Measurements from ENCODE around the gene UBA6. TPM values are rescaled to one million over a fixed set of nuclear protein-coding genes. Genes with fewer than 3 reads are reported as not detected.

UBA6 gene
- total RNA-seq, 1 donor from 2014 or later: 5.1 TPM

DNA sequence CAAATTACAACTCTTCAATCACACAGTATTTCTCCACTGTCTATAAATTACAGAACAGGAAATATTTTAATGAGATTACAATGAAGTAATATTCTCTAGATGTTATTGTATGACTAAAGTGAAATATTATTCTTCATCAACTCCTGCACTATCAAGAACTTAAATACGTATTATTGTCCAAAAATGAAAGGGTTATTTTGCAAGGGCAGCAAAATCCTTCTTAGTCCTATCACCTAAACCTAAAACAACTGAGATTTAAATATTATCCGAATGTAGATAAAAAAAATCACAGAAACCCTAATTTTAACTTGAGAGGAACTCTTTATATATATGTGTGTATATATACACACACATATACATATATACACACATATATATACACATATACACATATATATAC, 4.9 kb downstream of the UBA6 start:
- Histone ChIP-seq H3K27me3 (no peaks in the 10 kb centered on the region), H3K9me3 (no peaks in the 10 kb centered on the region), H3K4me3 (no peak overlapping the region), H3K4me1 (no peaks in the 10 kb centered on the region), H3K27ac (no peak overlapping the region), H3K36me3 (peaks cover 6 to 15% of the 10 kb centered on the region in 2 donors)
- intact Hi-C loops (cut with DNase I): no loop called here
- TF ChIP-seq, protein P1, sequence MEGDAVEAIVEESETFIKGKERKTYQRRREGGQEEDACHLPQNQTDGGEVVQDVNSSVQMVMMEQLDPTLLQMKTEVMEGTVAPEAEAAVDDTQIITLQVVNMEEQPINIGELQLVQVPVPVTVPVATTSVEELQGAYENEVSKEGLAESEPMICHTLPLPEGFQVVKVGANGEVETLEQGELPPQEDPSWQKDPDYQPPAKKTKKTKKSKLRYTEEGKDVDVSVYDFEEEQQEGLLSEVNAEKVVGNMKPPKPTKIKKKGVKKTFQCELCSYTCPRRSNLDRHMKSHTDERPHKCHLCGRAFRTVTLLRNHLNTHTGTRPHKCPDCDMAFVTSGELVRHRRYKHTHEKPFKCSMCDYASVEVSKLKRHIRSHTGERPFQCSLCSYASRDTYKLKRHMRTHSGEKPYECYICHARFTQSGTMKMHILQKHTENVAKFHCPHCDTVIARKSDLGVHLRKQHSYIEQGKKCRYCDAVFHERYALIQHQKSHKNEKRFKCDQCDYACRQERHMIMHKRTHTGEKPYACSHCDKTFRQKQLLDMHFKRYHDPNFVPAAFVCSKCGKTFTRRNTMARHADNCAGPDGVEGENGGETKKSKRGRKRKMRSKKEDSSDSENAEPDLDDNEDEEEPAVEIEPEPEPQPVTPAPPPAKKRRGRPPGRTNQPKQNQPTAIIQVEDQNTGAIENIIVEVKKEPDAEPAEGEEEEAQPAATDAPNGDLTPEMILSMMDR (IDR thresholded peaks at IDR 0.05): no peak
- no peak for DNase-seq (ENCODE audit: low spot score in 2 of 2)

DNA sequence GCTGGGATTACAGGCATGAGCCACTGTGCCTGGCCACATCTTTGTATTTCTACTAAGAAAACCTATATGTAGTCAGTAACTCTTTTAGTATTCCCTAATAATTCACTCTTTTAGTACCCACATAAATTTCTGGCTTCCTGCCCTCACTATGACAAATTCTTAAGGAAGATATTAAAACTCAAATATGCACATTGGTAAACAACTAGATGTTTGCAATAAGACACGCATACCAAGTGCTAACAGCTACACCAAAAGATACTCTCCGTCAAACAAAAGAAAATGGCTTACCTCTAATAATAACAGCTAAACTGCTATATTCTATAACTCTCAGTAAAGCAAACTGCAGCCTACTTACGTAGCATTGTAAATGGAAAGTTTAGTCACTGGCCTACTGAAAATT, 6.3 kb downstream of the UBA6 start:
- Histone ChIP-seq H3K4me3 (no peak overlapping the region), H3K27me3 (no peaks in the 10 kb centered on the region), H3K4me1 (no peaks in the 10 kb centered on the region), H3K9me3 (no peaks in the 10 kb centered on the region), H3K36me3 (peaks cover 6 to 15% of the 10 kb centered on the region in 2 donors), H3K27ac (no peak overlapping the region)
- intact Hi-C loops (cut with DNase I): no loop called here
- TF ChIP-seq, protein P1 (IDR thresholded peaks at IDR 0.05): no peak
- no peak for DNase-seq (ENCODE audit: low spot score in 2 of 2)

DNA sequence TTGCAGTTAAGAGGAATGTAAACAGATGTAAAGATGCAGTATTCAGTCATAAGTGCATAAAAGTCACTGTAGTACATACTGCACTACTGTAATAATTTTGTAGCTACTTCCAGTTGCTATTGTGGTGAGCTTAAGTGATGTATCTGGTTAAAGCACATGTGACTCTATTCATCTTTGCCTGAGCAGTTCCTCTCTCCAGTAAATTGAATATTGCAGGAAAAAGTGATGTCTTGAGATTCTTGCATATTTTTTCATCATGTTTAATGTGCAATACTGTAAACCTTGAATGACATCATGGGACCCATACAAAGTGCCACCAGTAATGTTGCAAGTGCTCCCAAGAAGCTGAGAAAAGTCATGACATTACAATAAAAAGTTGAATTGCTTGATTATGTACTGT, 9.6 kb downstream of the UBA6 start:
- DNase-seq (ENCODE audit: low spot score in 2 of 2): no peak
- Histone ChIP-seq H3K36me3 (peaks cover 6 to 17% of the 10 kb centered on the region in 2 donors), H3K27me3 (no peaks in the 10 kb centered on the region), H3K4me3 (no peak overlapping the region), H3K9me3 (no peaks in the 10 kb centered on the region), H3K4me1 (no peaks in the 10 kb centered on the region), H3K27ac (no peak overlapping the region)
- TF ChIP-seq, protein P1 (IDR thresholded peaks at IDR 0.05): no peak
- intact Hi-C loops (cut with DNase I): no loop called here

DNA sequence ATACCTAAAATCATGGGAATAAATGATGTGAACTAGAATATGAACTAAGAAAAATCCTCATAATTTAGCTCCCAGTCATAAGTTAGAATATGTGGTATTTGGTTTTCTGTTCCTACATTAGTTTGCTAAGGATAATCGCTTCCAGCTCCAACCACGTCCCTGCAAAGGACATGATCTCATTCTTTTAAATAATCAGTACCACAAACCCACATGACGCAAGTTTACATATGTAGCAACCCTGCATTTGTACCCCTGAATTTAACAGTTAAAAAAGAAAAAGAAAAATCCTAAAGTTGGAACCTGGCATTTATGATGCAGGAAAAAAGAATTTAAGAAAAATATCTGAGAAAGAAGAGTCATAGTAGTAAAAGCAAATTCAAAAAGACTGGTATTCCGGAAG, 13.3 kb downstream of the UBA6 start:
- TF ChIP-seq, protein P1 (IDR thresholded peaks at IDR 0.05): no peak
- no peak for DNase-seq (ENCODE audit: low spot score in 2 of 2)
- intact Hi-C loops (cut with DNase I): no loop called here
- Histone ChIP-seq H3K9me3 (no peaks in the 10 kb centered on the region), H3K4me1 (no peaks in the 10 kb centered on the region), H3K27ac (no peak overlapping the region), H3K27me3 (no peaks in the 10 kb centered on the region), H3K4me3 (no peak overlapping the region), H3K36me3 (peaks cover 6 to 14% of the 10 kb centered on the region in 2 donors)

DNA sequence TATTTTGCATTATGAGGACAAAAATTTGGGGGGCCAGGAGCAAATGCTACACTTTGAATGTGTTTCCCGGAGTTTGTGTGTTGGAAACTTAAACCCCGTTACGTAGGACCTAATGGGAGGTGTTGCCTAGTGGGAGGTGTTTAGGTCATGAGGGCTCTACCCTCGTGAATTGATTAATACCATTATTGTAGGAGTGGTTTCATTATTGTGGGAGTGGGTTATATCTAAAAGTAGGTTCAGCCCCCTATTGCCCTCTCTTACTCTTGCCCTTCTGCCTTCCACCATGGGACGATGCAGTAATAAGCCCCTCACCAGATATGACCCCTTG, 15.5 kb downstream of the UBA6 start:
- TF ChIP-seq, protein P1 (IDR thresholded peaks at IDR 0.05): no peak
- no peak overlapping the region for H3K27ac ChIP-seq
- DNase-seq (ENCODE audit: low spot score in 2 of 2): no peak
- no peaks in the 10 kb centered on the region for H3K9me3 ChIP-seq
- no peaks in the 10 kb centered on the region for H3K27me3 ChIP-seq
- H3K36me3 ChIP-seq: peaks cover 8 to 20% of the 10 kb centered on the region in 2 donors
- intact Hi-C loops (cut with DNase I): no loop called here
- no peaks in the 10 kb centered on the region for H3K4me1 ChIP-seq
- no peak overlapping the region for H3K4me3 ChIP-seq

DNA sequence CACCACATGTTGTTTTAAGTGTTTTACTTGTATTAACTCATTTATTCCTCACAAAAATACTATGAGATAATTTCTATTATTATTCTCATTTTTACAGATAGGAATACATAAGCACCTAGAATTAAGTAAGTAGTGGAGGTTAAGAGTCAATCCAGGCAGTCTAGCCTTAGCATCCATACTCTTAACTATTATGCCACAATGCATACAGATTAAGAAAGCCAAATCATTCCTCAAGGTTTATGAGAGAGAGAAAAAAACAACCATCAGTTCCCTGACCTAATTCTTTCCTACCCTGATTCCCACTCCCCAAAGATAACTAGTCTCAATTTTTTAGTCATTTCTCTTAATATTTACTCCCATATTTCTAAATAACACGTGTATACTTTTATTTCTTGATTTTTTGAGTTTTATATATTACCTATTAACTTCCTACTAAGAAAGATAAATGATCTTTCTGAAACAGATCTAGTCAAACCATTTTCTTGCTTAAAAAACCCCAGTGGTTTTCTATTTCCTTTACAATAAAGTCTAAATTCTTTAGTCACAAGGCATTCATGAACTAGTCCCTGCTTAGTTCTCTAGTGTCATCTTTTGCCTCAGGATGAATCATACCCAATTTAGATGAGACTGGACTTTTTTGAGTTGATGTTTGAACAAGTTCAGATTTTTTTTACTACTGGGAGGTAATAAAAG, 16.0 kb downstream of the UBA6 start:
- no peaks in the 10 kb centered on the region for H3K9me3 ChIP-seq
- intact Hi-C loops (cut with DNase I): no loop called here
- H3K4me3 ChIP-seq: no peak overlapping the region
- peaks cover 8 to 25% of the 10 kb centered on the region in 2 donors for H3K36me3 ChIP-seq
- H3K27me3 ChIP-seq: no peaks in the 10 kb centered on the region
- TF ChIP-seq, protein P1 (IDR thresholded peaks at IDR 0.05): no peak
- H3K4me1 ChIP-seq: no peaks in the 10 kb centered on the region
- H3K27ac ChIP-seq: no peak overlapping the region
- DNase-seq (ENCODE audit: low spot score in 2 of 2): no peak
